ENCODE measurements around the gene GOLT1B. TPM values are rescaled to one million over a fixed set of nuclear protein-coding genes. Genes with fewer than 3 reads are reported as not detected.

Gene GOLT1B
- total RNA-seq, 1 experiment from 2014 or later: 19.0 TPM

DNA sequence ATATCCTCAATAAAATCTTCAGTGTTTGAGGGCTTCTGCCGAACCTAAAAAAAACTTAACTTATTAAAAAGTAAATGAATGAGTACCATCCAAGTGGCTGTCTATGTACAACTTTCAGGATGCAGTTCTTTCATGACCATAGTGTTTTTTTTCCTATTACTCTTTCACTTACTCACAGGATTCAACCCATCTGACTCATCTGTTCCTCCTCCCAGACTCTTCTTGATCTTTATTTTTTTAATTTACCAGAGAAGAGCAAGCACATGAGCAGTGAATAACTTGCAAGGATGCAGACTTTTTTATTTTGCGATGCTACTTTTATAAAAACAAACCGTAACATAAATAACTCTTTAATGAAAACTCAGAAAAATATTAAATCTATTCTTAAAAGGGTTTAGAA is 24.6 kb upstream of the GOLT1B start:
- H3K4me1 ChIP-seq (ENCODE audit: insufficient read depth, low read length): no peaks in the 10 kb centered on the region
- peak; percentile 37 for ATAC-seq
- BruUV-seq (replicated peaks): no TSS peak
- H4K20me1 ChIP-seq (ENCODE audit: low read length): no peaks in the 10 kb centered on the region
- peak; percentile 10 for DNase-seq
- no peaks in the 10 kb centered on the region for H3K9me3 ChIP-seq (ENCODE audit: low read length)
- intact Hi-C loops (cut with micrococcal nuclease): no loop called here
- H3K27ac ChIP-seq (ENCODE audit: low read length): no peak overlapping the region
- no peaks in the 10 kb centered on the region for H3K27me3 ChIP-seq (ENCODE audit: low read length)
- no peak overlapping the region for H3K9ac ChIP-seq (ENCODE audit: low read length)
- no peak overlapping the region for H2AFZ ChIP-seq (ENCODE audit: low read length)
- no peak overlapping the region for H3K4me3 ChIP-seq (ENCODE audit: low read length)
- TF ChIP-seq EZH2 (IDR thresholded peaks at IDR 0.05; ENCODE audit: low read length, unreplicated experiment) (no peak), EZH2phosphoT487 (IDR thresholded peaks at IDR 0.05; ENCODE audit: borderline replicate concordance, low read length) (no peak)
- TF ChIP-seq, protein P1, sequence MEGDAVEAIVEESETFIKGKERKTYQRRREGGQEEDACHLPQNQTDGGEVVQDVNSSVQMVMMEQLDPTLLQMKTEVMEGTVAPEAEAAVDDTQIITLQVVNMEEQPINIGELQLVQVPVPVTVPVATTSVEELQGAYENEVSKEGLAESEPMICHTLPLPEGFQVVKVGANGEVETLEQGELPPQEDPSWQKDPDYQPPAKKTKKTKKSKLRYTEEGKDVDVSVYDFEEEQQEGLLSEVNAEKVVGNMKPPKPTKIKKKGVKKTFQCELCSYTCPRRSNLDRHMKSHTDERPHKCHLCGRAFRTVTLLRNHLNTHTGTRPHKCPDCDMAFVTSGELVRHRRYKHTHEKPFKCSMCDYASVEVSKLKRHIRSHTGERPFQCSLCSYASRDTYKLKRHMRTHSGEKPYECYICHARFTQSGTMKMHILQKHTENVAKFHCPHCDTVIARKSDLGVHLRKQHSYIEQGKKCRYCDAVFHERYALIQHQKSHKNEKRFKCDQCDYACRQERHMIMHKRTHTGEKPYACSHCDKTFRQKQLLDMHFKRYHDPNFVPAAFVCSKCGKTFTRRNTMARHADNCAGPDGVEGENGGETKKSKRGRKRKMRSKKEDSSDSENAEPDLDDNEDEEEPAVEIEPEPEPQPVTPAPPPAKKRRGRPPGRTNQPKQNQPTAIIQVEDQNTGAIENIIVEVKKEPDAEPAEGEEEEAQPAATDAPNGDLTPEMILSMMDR (conservative IDR thresholded peaks at IDR 0.05; ENCODE audit: low read depth, low read length): no peak
- no peak overlapping the region for H3K4me2 ChIP-seq (ENCODE audit: low read length)
- H3F3A ChIP-seq (ENCODE audit: low read length, unreplicated experiment): no peaks in the 10 kb centered on the region
- no peaks in the 10 kb centered on the region for H3K9me2 ChIP-seq (replicated peaks; ENCODE audit: low read length)
- CTCF ChIA-PET: no interaction called here
- H3K79me2 ChIP-seq (ENCODE audit: low read length): no peaks in the 10 kb centered on the region
- POLR2A ChIA-PET (ENCODE audit: unreplicated experiment): no interaction called here
- peaks cover 10% of the 10 kb centered on the region for H3K36me3 ChIP-seq (ENCODE audit: low read depth, low read length)

DNA sequence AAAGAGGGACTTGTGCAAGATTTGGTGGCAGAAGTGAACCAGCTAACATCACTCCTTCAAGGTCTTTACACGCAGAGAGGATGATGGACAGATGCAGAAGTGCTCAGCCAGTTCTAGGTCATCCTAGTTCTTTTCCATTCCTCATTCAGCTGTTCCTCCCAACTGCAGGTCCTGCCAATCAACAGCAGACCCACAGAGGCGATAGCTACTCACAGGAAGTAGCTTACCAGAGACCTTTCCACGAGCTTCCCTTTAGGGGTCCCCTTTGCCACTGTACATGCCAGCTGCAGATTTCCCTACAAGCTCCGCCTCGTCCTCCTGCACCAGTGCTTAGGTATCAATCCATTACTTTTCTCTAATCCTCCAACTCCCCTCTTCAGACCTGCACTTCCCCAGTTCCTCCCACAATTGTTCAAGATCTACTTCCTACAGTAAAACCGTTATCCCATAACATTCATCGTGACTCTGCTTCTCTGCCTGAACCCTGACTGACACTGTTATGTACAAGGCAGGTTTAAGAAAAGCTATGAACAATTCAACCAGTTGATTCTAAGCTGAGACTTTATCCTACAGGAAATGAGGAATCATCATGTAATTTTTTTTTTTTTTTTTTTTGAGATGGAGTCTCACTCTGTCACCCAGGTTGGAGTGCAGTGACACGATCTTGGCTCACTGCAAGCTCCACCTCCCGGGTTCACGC is 22.7 kb upstream of the GOLT1B start:
- H3K27me3 ChIP-seq (ENCODE audit: low read length): no peaks in the 10 kb centered on the region
- H3F3A ChIP-seq (ENCODE audit: low read length, unreplicated experiment): no peaks in the 10 kb centered on the region
- H3K27ac ChIP-seq (ENCODE audit: low read length): no peak overlapping the region
- DNase-seq (no peak), ATAC-seq (no peak)
- no peak overlapping the region for H3K4me2 ChIP-seq (ENCODE audit: low read length)
- intact Hi-C loops (cut with micrococcal nuclease): no loop called here
- H3K4me3 ChIP-seq (ENCODE audit: low read length): no peak overlapping the region
- H3K9me3 ChIP-seq (ENCODE audit: low read length): no peaks in the 10 kb centered on the region
- ChIA-PET POLR2A (ENCODE audit: unreplicated experiment) (no interaction called here), CTCF (no interaction called here)
- H3K79me2 ChIP-seq (ENCODE audit: low read length): no peaks in the 10 kb centered on the region
- no peaks in the 10 kb centered on the region for H4K20me1 ChIP-seq (ENCODE audit: low read length)
- H2AFZ ChIP-seq (ENCODE audit: low read length): no peak overlapping the region
- H3K9ac ChIP-seq (ENCODE audit: low read length): no peak overlapping the region
- peaks cover 10% of the 10 kb centered on the region for H3K36me3 ChIP-seq (ENCODE audit: low read depth, low read length)
- H3K4me1 ChIP-seq (ENCODE audit: insufficient read depth, low read length): no peaks in the 10 kb centered on the region
- H3K9me2 ChIP-seq (replicated peaks; ENCODE audit: low read length): no peaks in the 10 kb centered on the region
- TF ChIP-seq EZH2phosphoT487 (IDR thresholded peaks at IDR 0.05; ENCODE audit: borderline replicate concordance, low read length): no peak
- TF ChIP-seq, protein P1 (conservative IDR thresholded peaks at IDR 0.05; ENCODE audit: low read depth, low read length): no peak
- TF ChIP-seq EZH2 (IDR thresholded peaks at IDR 0.05; ENCODE audit: low read length, unreplicated experiment): no peak
- no TSS peak for BruUV-seq (replicated peaks)

DNA sequence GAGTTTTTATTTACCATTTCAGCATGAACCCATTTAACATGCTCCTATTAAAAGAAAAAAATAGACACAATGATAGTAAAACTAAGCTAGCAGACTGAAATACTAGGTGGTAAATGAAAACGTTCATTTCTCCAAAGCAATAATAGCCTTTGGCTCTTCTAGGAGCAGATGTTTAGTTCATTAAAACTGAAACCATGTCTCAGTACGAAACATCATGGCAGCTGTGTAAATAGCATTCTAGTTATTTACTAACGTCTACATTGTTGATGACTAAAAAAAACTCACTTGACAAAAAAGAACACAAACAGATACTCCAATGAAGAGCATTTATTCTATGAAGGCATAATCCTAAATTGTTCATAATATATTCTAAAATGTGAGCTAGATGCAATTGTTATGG is 18.1 kb upstream of the GOLT1B start:
- ChIA-PET CTCF (no interaction called here), POLR2A (ENCODE audit: unreplicated experiment) (no interaction called here)
- Histone ChIP-seq H3K4me3 (ENCODE audit: low read length) (no peak overlapping the region), H3K9me2 (replicated peaks; ENCODE audit: low read length) (no peaks in the 10 kb centered on the region), H3K79me2 (ENCODE audit: low read length) (no peaks in the 10 kb centered on the region), H3K4me2 (ENCODE audit: low read length) (no peak overlapping the region), H3K36me3 (ENCODE audit: low read depth, low read length) (peaks cover 5% of the 10 kb centered on the region), H3K9me3 (ENCODE audit: low read length) (no peaks in the 10 kb centered on the region), H3K9ac (ENCODE audit: low read length) (no peak overlapping the region), H3K4me1 (ENCODE audit: insufficient read depth, low read length) (no peaks in the 10 kb centered on the region), H3K27ac (ENCODE audit: low read length) (no peak overlapping the region), H3F3A (ENCODE audit: low read length, unreplicated experiment) (no peaks in the 10 kb centered on the region), H4K20me1 (ENCODE audit: low read length) (no peaks in the 10 kb centered on the region), H2AFZ (ENCODE audit: low read length) (no peak overlapping the region), H3K27me3 (ENCODE audit: low read length) (no peaks in the 10 kb centered on the region)
- DNase-seq (no peak), ATAC-seq (no peak)
- intact Hi-C loops (cut with micrococcal nuclease): no loop called here
- no TSS peak for BruUV-seq (replicated peaks)
- TF ChIP-seq EZH2phosphoT487 (IDR thresholded peaks at IDR 0.05; ENCODE audit: borderline replicate concordance, low read length) (no peak), EZH2 (IDR thresholded peaks at IDR 0.05; ENCODE audit: low read length, unreplicated experiment) (no peak)
- TF ChIP-seq, protein P1 (conservative IDR thresholded peaks at IDR 0.05; ENCODE audit: low read depth, low read length): no peak

All from PC-3 (cell line).